ENCODE results near the gene PLEKHA7. TPM values are rescaled to one million over a fixed set of nuclear protein-coding genes. Genes with fewer than 3 reads are reported as not detected.
A peak's percentile ranks its signal among the peaks of the same experiment; 100 is the strongest.

The PLEKHA7 gene
- total RNA-seq, 2 donors from 2014 or later: 17.5 to 21.9 TPM

DNA sequence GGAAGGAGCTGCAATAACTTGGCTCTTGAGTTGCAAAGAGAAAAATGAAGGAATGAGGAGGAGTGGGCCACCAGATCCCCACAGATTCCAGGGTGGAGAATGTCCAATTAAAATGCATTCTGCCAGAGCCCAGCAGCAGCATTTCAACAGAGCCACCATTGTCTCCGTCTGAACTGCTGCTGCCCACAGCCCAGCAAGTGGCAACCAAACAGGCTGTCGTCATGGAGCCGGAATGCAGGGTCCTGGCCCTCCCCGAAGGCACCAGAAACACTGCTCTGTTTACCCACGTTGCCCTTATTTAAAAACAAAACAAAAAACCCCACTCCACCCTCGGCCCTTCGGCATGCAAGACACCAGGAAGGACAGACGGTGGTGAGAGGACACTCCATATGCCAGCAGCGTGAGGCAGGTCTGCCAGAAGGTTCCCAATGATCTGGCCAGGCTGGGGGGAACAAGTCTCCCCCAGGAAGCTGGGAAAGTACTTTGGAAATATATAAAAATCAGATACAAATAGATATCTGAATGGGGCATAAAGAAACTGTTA lies 32.5 kb downstream of the PLEKHA7 start:
- H3K4me3 ChIP-seq (ENCODE audit: low read length): no peak overlapping the region
- H3K27me3 ChIP-seq (ENCODE audit: control insufficient read depth, insufficient read depth, low read length, poor library complexity, severe bottlenecking): no peaks in the 10 kb centered on the region
- H3K9me3 ChIP-seq (ENCODE audit: control insufficient read depth, low read length): no peaks in the 10 kb centered on the region
- H3K9ac ChIP-seq (ENCODE audit: extremely low read depth, low read length, poor library complexity, severe bottlenecking): no peak overlapping the region
- 40 to 67% methylated on average over 3 to 9 of the region's 9 CpGs for WGBS, 2 experiments (ENCODE audit: insufficient coverage in 1 of 2, insufficient read length in 1 of 2)
- H3K27ac ChIP-seq (ENCODE audit: low read depth, low read length): peak overlapping the region; percentile 99
- TF ChIP-seq, protein P1, sequence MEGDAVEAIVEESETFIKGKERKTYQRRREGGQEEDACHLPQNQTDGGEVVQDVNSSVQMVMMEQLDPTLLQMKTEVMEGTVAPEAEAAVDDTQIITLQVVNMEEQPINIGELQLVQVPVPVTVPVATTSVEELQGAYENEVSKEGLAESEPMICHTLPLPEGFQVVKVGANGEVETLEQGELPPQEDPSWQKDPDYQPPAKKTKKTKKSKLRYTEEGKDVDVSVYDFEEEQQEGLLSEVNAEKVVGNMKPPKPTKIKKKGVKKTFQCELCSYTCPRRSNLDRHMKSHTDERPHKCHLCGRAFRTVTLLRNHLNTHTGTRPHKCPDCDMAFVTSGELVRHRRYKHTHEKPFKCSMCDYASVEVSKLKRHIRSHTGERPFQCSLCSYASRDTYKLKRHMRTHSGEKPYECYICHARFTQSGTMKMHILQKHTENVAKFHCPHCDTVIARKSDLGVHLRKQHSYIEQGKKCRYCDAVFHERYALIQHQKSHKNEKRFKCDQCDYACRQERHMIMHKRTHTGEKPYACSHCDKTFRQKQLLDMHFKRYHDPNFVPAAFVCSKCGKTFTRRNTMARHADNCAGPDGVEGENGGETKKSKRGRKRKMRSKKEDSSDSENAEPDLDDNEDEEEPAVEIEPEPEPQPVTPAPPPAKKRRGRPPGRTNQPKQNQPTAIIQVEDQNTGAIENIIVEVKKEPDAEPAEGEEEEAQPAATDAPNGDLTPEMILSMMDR (conservative IDR thresholded peaks at IDR 0.05): no peak
- no peak overlapping the region for H3K4me3 Mint-ChIP-seq
- peaks cover 25% of the 10 kb centered on the region for H3K4me1 Mint-ChIP-seq
- H3K4me1 ChIP-seq (ENCODE audit: control insufficient read depth, insufficient read depth, low read length): peaks cover 16% of the 10 kb centered on the region
- no peaks in the 10 kb centered on the region for H3K9me3 Mint-ChIP-seq
- no peaks in the 10 kb centered on the region for H3K36me3 Mint-ChIP-seq (ENCODE audit: low read depth)
- no peak overlapping the region for H3K27ac Mint-ChIP-seq
- H3K36me3 ChIP-seq (ENCODE audit: control insufficient read depth, insufficient read depth, low read length): no peaks in the 10 kb centered on the region
- peaks cover 7% of the 10 kb centered on the region for H3K27me3 Mint-ChIP-seq (ENCODE audit: insufficient read depth)
- DNase-seq: peak; percentile 68

DNA sequence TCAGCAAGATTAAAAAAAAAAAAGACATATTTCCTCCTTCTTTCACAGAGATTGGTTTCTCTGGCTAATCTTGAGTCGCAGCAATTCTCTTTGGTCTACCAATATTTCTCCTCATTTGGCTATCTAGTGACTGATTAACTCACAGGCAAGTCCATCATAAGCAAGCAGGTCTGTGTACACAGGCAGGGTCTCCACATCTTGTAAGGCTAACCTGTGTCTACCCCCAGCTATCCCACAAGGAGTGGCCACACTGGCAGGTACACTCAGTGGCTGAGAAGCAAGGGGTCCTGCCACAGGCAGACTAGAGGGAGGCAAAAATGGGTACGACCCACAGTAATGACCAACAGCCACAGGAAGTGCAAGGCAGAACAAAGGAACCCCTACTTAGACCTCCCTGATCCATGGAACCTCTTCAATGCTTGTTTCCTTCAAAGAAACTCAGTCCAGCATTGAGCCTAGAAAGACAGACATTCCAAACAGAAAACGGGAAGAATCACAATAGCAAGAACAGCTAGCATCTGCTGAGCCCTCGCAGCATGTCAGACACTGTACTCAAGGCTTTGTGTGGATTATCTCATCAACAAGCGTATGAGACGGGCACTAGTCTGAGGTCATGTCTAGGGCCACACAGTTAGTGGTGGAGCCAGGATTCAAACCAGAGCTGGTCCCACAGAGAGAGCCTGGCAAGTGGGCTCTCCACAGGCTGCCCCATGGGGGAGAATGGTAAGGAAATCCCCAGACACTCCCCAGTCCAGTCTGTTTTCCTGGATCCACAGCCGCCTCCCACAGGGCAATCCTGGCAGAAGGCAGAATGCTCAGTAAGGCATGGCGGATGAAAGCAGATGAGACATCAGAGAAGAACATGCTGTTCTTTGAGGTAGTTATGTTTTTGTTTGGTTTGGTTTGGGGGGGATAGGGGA lies 34.3 kb downstream of the PLEKHA7 start:
- WGBS, 2 experiments (ENCODE audit: insufficient coverage in 1 of 2, insufficient read length in 1 of 2): 71 to 92% methylated on average over 7 to 8 of the region's 8 CpGs
- Histone ChIP-seq H3K27ac (ENCODE audit: low read depth, low read length) (peak overlapping the region; percentile 99), H3K9ac (ENCODE audit: extremely low read depth, low read length, poor library complexity, severe bottlenecking) (no peak overlapping the region), H3K4me3 (ENCODE audit: low read length) (no peak overlapping the region), H3K9me3 (ENCODE audit: control insufficient read depth, low read length) (no peaks in the 10 kb centered on the region), H3K4me1 (ENCODE audit: control insufficient read depth, insufficient read depth, low read length) (peaks cover 12% of the 10 kb centered on the region), H3K27me3 (ENCODE audit: control insufficient read depth, insufficient read depth, low read length, poor library complexity, severe bottlenecking) (no peaks in the 10 kb centered on the region), H3K36me3 (ENCODE audit: control insufficient read depth, insufficient read depth, low read length) (no peaks in the 10 kb centered on the region)
- Mint-ChIP-seq H3K4me3 (no peak overlapping the region), H3K27ac (no peak overlapping the region), H3K36me3 (ENCODE audit: low read depth) (no peaks in the 10 kb centered on the region), H3K4me1 (peaks cover 13% of the 10 kb centered on the region), H3K9me3 (no peaks in the 10 kb centered on the region), H3K27me3 (ENCODE audit: insufficient read depth) (peaks cover 3% of the 10 kb centered on the region)
- DNase-seq: no peak
- TF ChIP-seq, protein P1 (conservative IDR thresholded peaks at IDR 0.05): no peak

DNA sequence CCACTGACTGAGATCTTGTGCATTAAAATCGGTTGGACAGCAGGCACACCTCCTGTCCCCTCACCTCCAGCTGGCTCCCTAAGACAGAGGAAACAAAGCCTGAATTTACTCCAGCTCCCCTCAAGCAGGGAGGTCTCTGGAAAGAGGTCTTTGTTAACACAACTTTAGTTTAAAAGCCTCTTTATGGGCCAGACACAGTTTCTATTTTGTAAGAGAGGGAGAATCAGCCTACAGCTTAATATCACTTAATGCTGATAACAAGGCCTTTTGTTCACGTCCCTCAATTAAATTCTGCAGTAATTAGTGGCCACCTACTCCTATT lies 36.3 kb downstream of the PLEKHA7 start:
- TF ChIP-seq, protein P1 (conservative IDR thresholded peaks at IDR 0.05): no peak

More for the DNA sequence above, 36.3 kb downstream of the PLEKHA7 start:
- H3K27ac ChIP-seq (ENCODE audit: low read depth, low read length): peak overlapping the region; percentile 71
- no peaks in the 10 kb centered on the region for H3K27me3 ChIP-seq (ENCODE audit: control insufficient read depth, insufficient read depth, low read length, poor library complexity, severe bottlenecking)
- no peaks in the 10 kb centered on the region for H3K36me3 Mint-ChIP-seq (ENCODE audit: low read depth)
- H3K27ac Mint-ChIP-seq: no peak overlapping the region
- 57 to 73% methylated on average over 1 to 2 of the region's 2 CpGs for WGBS, 2 experiments (ENCODE audit: insufficient coverage in 1 of 2, insufficient read length in 1 of 2)
- no peaks in the 10 kb centered on the region for H3K9me3 ChIP-seq (ENCODE audit: control insufficient read depth, low read length)
- no peaks in the 10 kb centered on the region for H3K27me3 Mint-ChIP-seq (ENCODE audit: insufficient read depth)
- H3K4me1 ChIP-seq (ENCODE audit: control insufficient read depth, insufficient read depth, low read length): peaks cover 12% of the 10 kb centered on the region
- DNase-seq: no peak
- H3K9me3 Mint-ChIP-seq: no peaks in the 10 kb centered on the region
- H3K36me3 ChIP-seq (ENCODE audit: control insufficient read depth, insufficient read depth, low read length): no peaks in the 10 kb centered on the region
- no peak overlapping the region for H3K4me3 ChIP-seq (ENCODE audit: low read length)
- no peak overlapping the region for H3K4me3 Mint-ChIP-seq
- no peak overlapping the region for H3K9ac ChIP-seq (ENCODE audit: extremely low read depth, low read length, poor library complexity, severe bottlenecking)
- peaks cover 13% of the 10 kb centered on the region for H3K4me1 Mint-ChIP-seq
